ENCODE data around the gene GRIK3.
"Not testable (repeated sequence)": the region's sequence is repeated elsewhere in the genome, so short reads cannot be mapped to it uniquely, and the experiment has no call there.

GRIK3 gene

GRCh38 chr1:36783475-36783874, 250.8 kb downstream of the GRIK3 start:
- no peak for DNase-seq (ENCODE audit: low spot score)

DNA sequence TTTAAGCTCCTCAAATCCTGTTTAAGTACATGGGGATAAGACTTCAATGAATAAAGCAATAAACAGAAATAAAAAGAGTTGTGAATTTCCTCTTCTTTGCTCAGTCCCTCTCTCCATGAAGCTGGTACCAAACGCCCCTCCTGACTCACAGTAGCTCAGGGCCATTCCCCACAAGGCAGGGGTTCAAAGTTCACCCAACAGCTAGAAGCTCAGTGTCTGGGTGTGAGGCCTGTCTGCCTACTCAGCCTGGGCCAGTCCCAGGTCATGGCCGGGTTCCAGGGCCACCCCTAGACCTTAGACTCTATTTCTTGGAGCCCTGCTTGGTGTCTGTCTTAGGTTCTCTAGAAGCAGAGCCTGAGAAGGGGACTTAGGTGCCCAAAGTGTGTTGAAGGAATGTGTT, 251.5 kb downstream of the GRIK3 start:
- DNase-seq (ENCODE audit: low spot score) = peak; percentile 37

GRCh38 chr1:36782085-36782484, 252.2 kb downstream of the GRIK3 start:
- DNase-seq (ENCODE audit: low spot score) = no peak

GRCh38 chr1:36781098-36781497, 253.2 kb downstream of the GRIK3 start:
- DNase-seq (ENCODE audit: low spot score) = no peak

DNA sequence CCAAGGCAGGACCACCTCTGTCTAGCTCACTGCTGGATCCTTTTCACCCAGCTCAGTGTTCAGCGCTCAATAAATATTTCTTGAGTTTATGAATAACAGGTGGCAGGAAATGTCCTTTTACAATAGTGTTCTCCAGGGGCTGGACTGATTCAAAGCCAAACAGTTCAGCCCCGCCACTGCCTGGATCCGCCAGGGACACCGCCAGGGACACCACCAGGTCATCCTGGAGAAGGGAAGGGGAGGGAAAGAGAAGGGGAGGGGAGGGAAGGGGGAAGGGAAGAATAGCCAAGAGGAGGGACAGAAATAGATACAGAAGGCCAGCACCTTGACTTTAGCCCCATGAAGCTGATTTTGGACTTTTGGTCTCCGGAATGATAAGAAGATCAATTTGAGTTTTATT, 255.6 kb downstream of the GRIK3 start:
- no peak for DNase-seq (ENCODE audit: low spot score)

DNA sequence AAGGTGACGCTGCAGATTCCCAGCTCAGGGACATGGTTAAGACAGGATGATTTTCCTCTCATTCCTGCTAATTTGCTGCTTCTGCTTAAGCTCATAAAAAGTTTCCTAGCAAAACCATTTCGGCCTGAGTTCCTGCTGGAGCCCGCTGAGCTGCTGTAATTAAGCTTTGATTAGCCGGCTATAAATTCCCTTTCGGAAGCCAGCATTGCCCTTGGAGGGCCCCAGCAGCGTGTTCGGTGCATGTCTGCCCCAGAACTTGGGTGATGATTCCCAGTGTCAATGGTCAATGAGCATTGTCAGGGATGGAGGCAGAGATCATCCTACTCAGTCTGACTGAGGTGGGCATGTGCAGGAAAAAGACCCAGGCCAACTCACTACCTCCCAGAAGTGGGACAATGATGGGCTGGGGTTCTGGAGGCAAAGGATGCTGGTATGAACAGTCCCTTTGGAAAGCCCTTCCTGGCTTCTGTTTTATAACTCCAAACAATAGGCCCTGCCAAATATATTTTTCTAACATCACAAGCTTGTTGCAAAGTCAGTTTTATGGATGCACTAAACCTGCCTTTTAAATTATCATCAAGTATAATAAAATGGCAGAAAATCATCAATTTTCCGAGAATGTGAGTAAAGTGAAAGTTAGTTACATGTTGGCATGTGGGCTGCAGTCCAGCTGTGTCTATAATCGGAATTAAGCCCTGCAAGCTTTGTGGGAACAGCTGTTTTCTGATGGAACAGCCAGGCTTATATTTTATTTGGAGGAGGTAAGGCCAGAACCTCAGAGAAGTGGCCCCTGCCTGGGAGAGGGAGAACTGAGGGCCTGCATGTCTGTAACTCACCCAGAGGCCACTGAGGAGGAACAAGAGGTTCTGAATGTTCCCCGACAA, 257.1 kb downstream of the GRIK3 start:
- DNase-seq (ENCODE audit: low spot score) = no peak

- no peak for DNase-seq (ENCODE audit: low spot score)
These were observed 258.1 kb downstream of the GRIK3 start for GRCh38 chr1:36776256-36776655.

- no peak for DNase-seq (ENCODE audit: low spot score)
These were observed 258.6 kb downstream of the GRIK3 start for GRCh38 chr1:36775716-36776115.

GRCh38 chr1:36773827-36774541, 260.3 kb downstream of the GRIK3 start:
- no peak for DNase-seq (ENCODE audit: low spot score)

DNA sequence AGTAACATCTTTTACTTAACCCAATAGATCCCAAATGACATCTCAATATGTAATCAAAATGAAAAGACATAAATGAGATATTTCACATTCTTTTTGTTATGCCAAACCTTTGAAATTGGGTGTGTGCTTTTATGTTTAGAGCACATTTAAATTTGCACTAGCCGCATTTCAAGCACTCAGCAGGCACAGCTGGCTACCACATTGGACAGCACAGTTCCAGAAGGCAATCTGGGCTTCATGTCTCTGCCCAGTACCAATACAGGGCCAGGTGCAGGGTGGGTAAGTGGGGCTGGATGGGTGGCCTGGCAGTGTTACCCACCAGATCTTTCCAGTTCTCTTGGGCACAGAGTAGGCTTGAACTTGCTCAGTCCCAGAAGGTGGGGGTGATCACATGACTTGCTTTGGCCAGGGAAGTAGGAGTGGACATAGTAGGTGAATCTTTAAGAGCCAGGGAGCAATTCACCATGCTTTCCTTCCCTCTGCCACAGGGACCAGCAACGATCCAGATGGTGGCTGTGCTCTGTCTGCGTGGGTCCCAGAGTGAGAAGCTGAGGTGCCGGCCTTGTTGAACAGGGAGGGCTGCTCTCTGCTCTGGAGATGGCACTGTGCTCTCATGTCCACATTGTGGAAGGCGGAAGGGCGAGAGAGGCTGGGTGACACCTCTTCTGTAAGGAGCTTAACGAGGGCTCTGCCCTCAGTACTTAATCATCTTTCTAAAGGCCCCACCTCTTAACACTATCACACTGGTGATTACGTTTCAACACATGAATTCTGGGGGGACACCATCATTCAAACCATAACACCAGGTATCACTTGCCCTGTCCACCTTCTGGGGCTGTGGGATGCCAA, 261.4 kb downstream of the GRIK3 start:
- DNase-seq (ENCODE audit: low spot score) = no peak

GRCh38 chr1:36771660-36772284, 262.5 kb downstream of the GRIK3 start:
- DNase-seq (ENCODE audit: low spot score) = no peak

DNA sequence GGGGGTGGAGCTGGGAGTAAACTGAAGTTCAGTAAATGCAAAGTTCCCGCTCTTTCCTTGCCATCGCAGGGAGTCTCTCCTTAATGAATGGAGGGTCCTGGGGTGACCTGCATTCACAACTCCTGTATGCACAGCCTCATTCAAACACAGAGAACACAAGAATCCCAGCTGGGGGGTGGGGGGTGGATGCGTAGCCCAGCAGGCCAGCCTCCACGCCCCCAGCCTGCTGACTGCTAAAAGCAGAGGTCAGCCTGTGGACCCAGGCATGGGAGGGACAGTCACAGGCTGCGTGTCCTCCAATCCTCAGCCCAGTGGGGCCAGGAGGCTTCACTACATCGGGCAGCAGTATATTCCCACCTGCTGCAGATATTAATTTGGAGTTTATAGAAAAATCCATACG, 263.1 kb downstream of the GRIK3 start:
- DNase-seq (ENCODE audit: low spot score) = no peak

DNA sequence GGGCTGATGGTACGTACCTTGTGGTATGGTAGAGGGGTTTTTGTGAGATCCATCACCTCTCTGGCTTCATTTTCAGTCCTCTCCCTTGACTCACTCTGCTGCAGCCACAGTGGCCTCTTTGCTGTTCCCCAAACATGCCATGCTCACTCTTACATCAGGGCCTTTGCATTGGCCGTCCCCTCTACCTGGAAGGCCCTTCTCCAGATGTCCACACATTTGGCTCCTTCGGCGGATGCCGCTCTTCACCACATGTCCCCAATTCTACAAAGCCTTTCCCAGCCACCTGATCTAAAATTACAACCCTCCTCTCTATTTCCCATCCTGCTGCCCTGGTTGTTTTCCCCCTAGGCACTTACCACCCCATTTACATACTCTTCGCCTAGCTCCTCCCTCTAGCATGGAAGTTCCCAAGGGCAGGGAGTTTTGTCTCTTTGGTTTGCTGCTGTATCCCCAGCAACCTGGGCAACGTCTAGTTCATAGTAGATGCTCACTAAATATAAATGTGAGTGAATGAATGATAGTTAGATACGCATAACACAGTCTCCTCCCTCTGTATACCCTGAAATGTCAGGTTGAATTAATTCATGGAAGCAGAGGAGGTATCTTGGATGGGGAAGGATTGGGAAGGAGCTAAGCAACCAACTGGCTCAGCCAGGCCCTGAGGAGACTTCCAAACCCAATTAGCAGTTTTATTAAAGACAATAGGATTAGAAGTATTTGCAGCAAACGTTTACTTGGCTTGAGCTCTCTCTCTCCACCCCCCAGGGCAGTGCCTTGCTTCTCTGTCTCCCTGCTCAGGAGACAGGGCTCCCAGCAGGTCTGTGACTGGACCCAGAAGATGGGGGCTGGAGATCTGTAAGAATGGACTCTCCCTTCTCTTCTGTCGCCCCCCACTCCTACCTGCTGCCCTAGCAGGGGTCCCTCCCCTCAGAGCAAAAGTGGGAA, 264.2 kb downstream of the GRIK3 start:
- no peak for DNase-seq (ENCODE audit: low spot score)

GRCh38 chr1:36768486-36769178, 265.7 kb downstream of the GRIK3 start:
- no peak for DNase-seq (ENCODE audit: low spot score)

GRCh38 chr1:36767429-36767828, 266.9 kb downstream of the GRIK3 start:
- not testable (repeated sequence) for DNase-seq (ENCODE audit: low spot score)

GRCh38 chr1:36766481-36766880, 267.8 kb downstream of the GRIK3 start:
- no peak for DNase-seq (ENCODE audit: low spot score)

DNA sequence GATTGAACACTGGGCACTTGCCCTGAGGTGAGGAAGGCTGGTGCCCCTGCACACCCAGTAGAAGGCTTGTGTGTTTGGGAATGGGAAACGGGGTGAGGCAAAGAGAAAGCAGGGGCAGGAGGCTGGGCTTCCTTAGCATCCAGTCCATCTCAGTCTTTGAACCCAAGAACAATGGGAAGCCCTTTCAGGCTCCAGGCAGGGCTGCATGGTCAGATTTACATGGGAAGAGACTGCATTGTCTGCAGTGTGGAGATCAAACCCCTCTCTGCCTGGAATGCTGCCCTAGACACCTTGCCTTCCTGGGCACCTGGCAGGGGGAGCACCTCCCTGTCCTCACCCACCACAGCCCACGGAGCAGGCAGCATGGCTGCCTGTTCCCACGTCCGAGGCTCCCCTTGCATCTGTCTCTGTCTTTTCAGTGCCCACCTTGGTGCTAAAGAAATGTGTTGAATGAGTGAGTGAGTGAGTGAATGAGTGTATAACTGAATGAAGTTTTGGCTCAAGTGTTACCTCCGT, 268.5 kb downstream of the GRIK3 start:
- no peak for DNase-seq (ENCODE audit: low spot score)

DNA sequence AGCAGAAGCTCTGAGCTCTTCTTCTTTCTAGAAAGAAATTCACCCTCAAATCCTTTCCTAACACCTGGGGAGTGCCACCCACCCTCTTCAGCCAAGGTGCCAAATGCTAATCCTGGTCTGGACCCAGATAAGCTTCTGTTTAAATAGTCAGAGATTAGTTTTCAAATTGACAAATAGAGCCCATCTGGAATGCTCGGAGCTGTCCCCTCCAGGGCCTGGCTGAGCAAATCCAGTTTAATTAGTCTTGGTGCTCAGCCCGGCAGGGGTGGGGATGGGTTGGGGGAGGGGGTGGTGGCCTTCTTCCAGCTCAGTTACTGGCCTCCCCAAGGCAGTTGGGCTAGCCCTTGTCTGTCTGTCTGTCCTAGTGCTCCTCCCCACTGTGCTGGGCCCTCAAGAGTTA, 269.5 kb downstream of the GRIK3 start:
- no peak for DNase-seq (ENCODE audit: low spot score)

GRCh38 chr1:36763771-36764170, 270.5 kb downstream of the GRIK3 start:
- DNase-seq (ENCODE audit: low spot score) = no peak

- DNase-seq (ENCODE audit: low spot score) = no peak
These were observed 272.1 kb downstream of the GRIK3 start for GRCh38 chr1:36762174-36762573.

All from LoVo (cell line).